MCF 10A (cell line): ENCODE results near the gene STX12. TPM values are rescaled to one million over a fixed set of nuclear protein-coding genes. Genes with fewer than 3 reads are reported as not detected.
"Not testable (repeated sequence)": the region's sequence is repeated elsewhere in the genome, so short reads cannot be mapped to it uniquely, and the experiment has no call there.

Source experiments
- BruUV-seq: library from RNA; stranded (reverse); fragments of 400-500 nt; replicated peaks from 2 replicates; lab custom pipeline; 2021; lab: Mats Ljungman, UMichigan
- CTCF ChIA-PET: fragments of 300-600 bp; sonication (Branson Sonifier 250); formaldehyde crosslinking; extraction: SDS; loops from one replicate; lab custom pipeline; 2021; ENCODE audit warnings: antibody characterized with exemption, inconsistent platforms; lab: Yijun Ruan, JAX
- POLR2A ChIA-PET: fragments of 300-600, 350-650 bp; sonication (Branson Sonifier 250); formaldehyde crosslinking; extraction: SDS; loops from one replicate; lab custom pipeline; 2020; ENCODE audit warnings: antibody characterized with exemption, inconsistent platforms; lab: Yijun Ruan, JAX
- DNase-seq: peaks from one replicate; pipeline ENCODE4 v3.0.0-alpha.2; 2018; ENCODE audit not compliant: unreplicated experiment
- H3K27ac Mint-ChIP-seq: one replicate; pipeline ENCODE4 v1.8.0; 2022; ENCODE audit warnings: mild to moderate bottlenecking, low read depth, mixed read lengths; ENCODE audit not compliant: unreplicated experiment
- H3K27me3 Mint-ChIP-seq: one replicate; pipeline ENCODE4 v1.8.0; 2022; ENCODE audit warnings: mixed read lengths; ENCODE audit not compliant: insufficient read depth, unreplicated experiment
- H3K36me3 Mint-ChIP-seq: one replicate; pipeline ENCODE4 v1.8.0; 2022; ENCODE audit warnings: mild to moderate bottlenecking, moderate library complexity, mixed read lengths; ENCODE audit not compliant: insufficient read depth, unreplicated experiment
- H3K4me1 Mint-ChIP-seq: one replicate; pipeline ENCODE4 v1.8.0; 2022; ENCODE audit warnings: mixed read lengths; ENCODE audit not compliant: insufficient read depth, unreplicated experiment
- H3K4me3 Mint-ChIP-seq: one replicate; pipeline ENCODE4 v1.8.0; 2022; ENCODE audit warnings: mild to moderate bottlenecking, moderate library complexity, mixed read lengths; ENCODE audit not compliant: unreplicated experiment
- H3K9me3 Mint-ChIP-seq: one replicate; pipeline ENCODE4 v1.8.0; 2022; ENCODE audit warnings: mixed read lengths; ENCODE audit not compliant: unreplicated experiment
- CTCF ChIP-seq: fragments of 200-600 bp; IDR thresholded peaks from one replicate; pipeline ENCODE4 v1.8.0; 2022; ENCODE audit warnings: antibody characterized with exemption, mild to moderate bottlenecking; ENCODE audit not compliant: unreplicated experiment
- intact Hi-C: fragments of 100-400 bp; cut with micrococcal nuclease; formaldehyde crosslinking; loops from 2 replicates; pipeline ENCODE4 v1.14.1; 2022
- total RNA-seq: library from RNA; stranded (reverse); gene quantifications from 2 replicates; pipeline ENCODE4 v1.2.3, GENCODE V29; 2022

STX12 gene
- total RNA-seq, 1 experiment from 2014 or later = 34.6 TPM

- TF ChIP-seq CTCF = no peak
- no peaks in the 10 kb centered on the region for H3K9me3 Mint-ChIP-seq
- ChIA-PET POLR2A (interaction anchor here (0.6 to 1.6 kb wide), 3 partner anchors 51 to 182 kb away, joined by 3 to 5 read pairs (median 3); partner anchors contain the start of gene STX12), CTCF (no interaction called here)
- no TSS peak for BruUV-seq
- H3K27ac Mint-ChIP-seq = no peak overlapping the region
- H3K4me3 Mint-ChIP-seq = no peak overlapping the region
- DNase-seq = no peak
- peaks cover 37% of the 10 kb centered on the region for H3K36me3 Mint-ChIP-seq
- H3K27me3 Mint-ChIP-seq = no peaks in the 10 kb centered on the region
- H3K4me1 Mint-ChIP-seq = no peaks in the 10 kb centered on the region
- intact Hi-C loops = no loop called here
Measured at GRCh38 chr1:27823784-27824183, 50.8 kb downstream of the STX12 start.

- no peak for DNase-seq
- Mint-ChIP-seq H3K27me3 (no peaks in the 10 kb centered on the region), H3K27ac (no peak overlapping the region), H3K4me3 (no peak overlapping the region), H3K36me3 (peaks cover 31% of the 10 kb centered on the region), H3K4me1 (no peaks in the 10 kb centered on the region), H3K9me3 (no peaks in the 10 kb centered on the region)
- ChIA-PET CTCF (no interaction called here), POLR2A (interaction anchor here (0.6 to 1.6 kb wide), 2 partner anchors 51 to 160 kb away, joined by 3 to 5 read pairs; partner anchors contain the start of gene STX12)
- no TSS peak for BruUV-seq
- no peak for TF ChIP-seq CTCF
- intact Hi-C loops = no loop called here
Measured at GRCh38 chr1:27824411-27824810, 51.4 kb downstream of the STX12 start.

GRCh38 chr1:27829339-27829960 lies 56.4 kb downstream of the STX12 start:
- H3K27ac Mint-ChIP-seq, H3K27me3 Mint-ChIP-seq, intact Hi-C loops, DNase-seq, BruUV-seq, H3K9me3 Mint-ChIP-seq: not testable (repeated sequence)
- Mint-ChIP-seq H3K4me1 (peaks cover 15% of the 10 kb centered on the region), H3K4me3 (peak overlapping the region; percentile 90), H3K36me3 (peaks cover 18% of the 10 kb centered on the region)
- ChIA-PET POLR2A (interaction anchor here (0.6 to 6.8 kb wide), 9 partner anchors 10 to 158 kb away, joined by 3 to 72 read pairs (median 5); partner anchors contain the start of genes FAM76A, IFI6 and STX12), CTCF (interaction anchor here (1.5 kb wide), 1 partner anchor 262 kb away, joined by 3 read pairs; no protein-coding TSS in a partner anchor)

GRCh38 chr1:27830621-27831440 lies 57.8 kb downstream of the STX12 start, which contains the start of gene PPP1R8:
PPP1R8 (plus strand) TSS chr1:27830782; CDS start chr1:27830836, 54 bp downstream.
- ChIA-PET CTCF (interaction anchor here (0.6 to 1.5 kb wide), 5 partner anchors 33 to 639 kb away, joined by 3 to 4 read pairs (median 3); no protein-coding TSS in a partner anchor), POLR2A (interaction anchor here (0.5 to 6.8 kb wide), 30 partner anchors 9 to 1502 kb away, joined by 3 to 72 read pairs (median 4); partner anchors contain the start of genes EYA3, FAM76A, IFI6 and SESN2)
- H3K4me3 Mint-ChIP-seq = peak within 1 kb of the TSS; percentile 90
- intact Hi-C loops = loop anchor here (5.0 to 10.0 kb wide), 2 partner anchors 59 to 106 kb away; partner anchors contain the start of genes FAM76A and STX12
- H3K27me3 Mint-ChIP-seq = no peaks in the 10 kb centered on the region
- peaks cover 32% of the 10 kb centered on the region for H3K36me3 Mint-ChIP-seq
- peak within 1 kb of the TSS; percentile 95 for H3K27ac Mint-ChIP-seq
- BruUV-seq = TSS peak; percentile 39
- TF ChIP-seq CTCF = no peak
- H3K4me1 Mint-ChIP-seq = peaks cover 15% of the 10 kb centered on the region
- DNase-seq = peak; percentile 97
- H3K9me3 Mint-ChIP-seq = no peaks in the 10 kb centered on the region
